ENCODE measurements around the gene PKD2.

The PKD2 gene

DNA sequence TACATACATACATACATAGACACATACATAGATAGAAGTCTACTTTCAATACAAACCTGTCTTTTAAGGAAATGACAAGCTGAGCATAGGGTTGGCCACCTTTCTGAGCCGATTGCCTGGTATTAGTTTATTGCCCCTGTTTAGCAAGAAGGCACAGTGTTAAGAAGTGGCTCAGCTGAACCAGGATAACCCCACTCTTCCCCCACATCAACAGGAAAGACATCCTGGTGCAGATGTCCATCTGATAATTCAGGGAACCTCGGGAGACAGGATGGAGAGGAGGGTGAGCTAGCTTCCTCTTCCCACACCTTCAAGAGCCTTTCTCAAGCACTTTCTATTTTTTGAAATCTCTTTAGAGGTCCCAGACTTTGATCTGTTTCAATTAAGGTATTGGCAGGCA, 52.3 kb downstream of the PKD2 start:
- Histone ChIP-seq H3K9me3 (ENCODE audit: control insufficient read depth, low read length) (no peaks in the 10 kb centered on the region), H3K9ac (no peak overlapping the region), H2AFZ (no peak overlapping the region), H3K79me2 (no peaks in the 10 kb centered on the region), H3K27ac (no peak overlapping the region), H3K36me3 (ENCODE audit: control insufficient read depth, insufficient read depth, low read length) (no peaks in the 10 kb centered on the region), H3K27me3 (ENCODE audit: control insufficient read depth, insufficient read depth, low read length) (no peaks in the 10 kb centered on the region), H3K4me1 (no peaks in the 10 kb centered on the region), H3K4me3 (ENCODE audit: low read depth, low read length) (no peak overlapping the region), H3K4me2 (ENCODE audit: low read length) (no peak overlapping the region)
- TF ChIP-seq, protein P1, sequence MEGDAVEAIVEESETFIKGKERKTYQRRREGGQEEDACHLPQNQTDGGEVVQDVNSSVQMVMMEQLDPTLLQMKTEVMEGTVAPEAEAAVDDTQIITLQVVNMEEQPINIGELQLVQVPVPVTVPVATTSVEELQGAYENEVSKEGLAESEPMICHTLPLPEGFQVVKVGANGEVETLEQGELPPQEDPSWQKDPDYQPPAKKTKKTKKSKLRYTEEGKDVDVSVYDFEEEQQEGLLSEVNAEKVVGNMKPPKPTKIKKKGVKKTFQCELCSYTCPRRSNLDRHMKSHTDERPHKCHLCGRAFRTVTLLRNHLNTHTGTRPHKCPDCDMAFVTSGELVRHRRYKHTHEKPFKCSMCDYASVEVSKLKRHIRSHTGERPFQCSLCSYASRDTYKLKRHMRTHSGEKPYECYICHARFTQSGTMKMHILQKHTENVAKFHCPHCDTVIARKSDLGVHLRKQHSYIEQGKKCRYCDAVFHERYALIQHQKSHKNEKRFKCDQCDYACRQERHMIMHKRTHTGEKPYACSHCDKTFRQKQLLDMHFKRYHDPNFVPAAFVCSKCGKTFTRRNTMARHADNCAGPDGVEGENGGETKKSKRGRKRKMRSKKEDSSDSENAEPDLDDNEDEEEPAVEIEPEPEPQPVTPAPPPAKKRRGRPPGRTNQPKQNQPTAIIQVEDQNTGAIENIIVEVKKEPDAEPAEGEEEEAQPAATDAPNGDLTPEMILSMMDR (IDR thresholded peaks at IDR 0.05), result no peak

DNA sequence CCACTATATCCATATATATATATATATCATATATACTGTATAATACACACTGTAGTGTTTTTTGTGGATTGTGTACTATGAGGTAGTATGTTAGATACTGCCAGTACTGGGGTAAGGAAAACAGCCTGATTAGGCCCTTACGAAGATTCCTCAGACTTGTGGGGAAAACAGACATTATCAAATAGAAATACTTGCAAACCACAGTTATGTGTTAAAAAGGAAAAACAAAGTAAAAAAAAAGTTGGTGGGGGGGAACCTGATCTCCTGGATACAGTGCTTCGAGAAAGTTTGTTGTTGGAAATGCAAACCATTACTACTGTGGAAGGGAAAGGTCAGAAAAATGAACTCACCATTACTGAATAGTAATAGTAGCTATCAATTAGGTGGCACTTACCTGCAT, 53.0 kb downstream of the PKD2 start:
- no peaks in the 10 kb centered on the region for H3K36me3 ChIP-seq (ENCODE audit: control insufficient read depth, insufficient read depth, low read length)
- TF ChIP-seq, protein P1 (IDR thresholded peaks at IDR 0.05), result no peak
- H2AFZ ChIP-seq, result no peak overlapping the region
- no peaks in the 10 kb centered on the region for H3K27me3 ChIP-seq (ENCODE audit: control insufficient read depth, insufficient read depth, low read length)
- no peak overlapping the region for H3K4me2 ChIP-seq (ENCODE audit: low read length)
- no peak overlapping the region for H3K27ac ChIP-seq
- H3K4me3 ChIP-seq (ENCODE audit: low read depth, low read length), result no peak overlapping the region
- no peaks in the 10 kb centered on the region for H3K79me2 ChIP-seq
- H3K4me1 ChIP-seq, result no peaks in the 10 kb centered on the region
- H3K9ac ChIP-seq, result no peak overlapping the region
- H3K9me3 ChIP-seq (ENCODE audit: control insufficient read depth, low read length), result no peaks in the 10 kb centered on the region

DNA sequence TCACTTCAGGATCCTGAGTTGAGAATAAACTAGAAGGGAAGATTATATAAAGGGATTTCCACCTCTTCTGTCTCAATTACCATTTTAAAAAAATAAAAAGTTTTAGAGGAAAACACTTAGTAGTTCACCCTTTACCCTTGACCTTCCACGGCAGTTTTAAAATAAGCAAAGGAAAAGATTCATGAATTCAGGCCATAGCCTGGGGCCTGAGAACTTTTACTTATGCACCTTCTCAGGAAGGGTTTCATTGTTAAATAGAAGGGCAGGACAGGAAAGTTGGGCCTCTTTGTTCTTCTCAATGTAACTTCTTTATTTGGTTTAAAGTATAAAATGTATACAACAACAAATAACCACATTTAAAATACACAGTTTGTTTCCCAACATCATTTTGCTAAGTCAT, 54.9 kb downstream of the PKD2 start:
- Histone ChIP-seq H3K4me1 (no peaks in the 10 kb centered on the region), H3K27me3 (ENCODE audit: control insufficient read depth, insufficient read depth, low read length) (no peaks in the 10 kb centered on the region), H3K4me3 (ENCODE audit: low read depth, low read length) (no peak overlapping the region), H3K9ac (no peak overlapping the region), H3K9me3 (ENCODE audit: control insufficient read depth, low read length) (no peaks in the 10 kb centered on the region), H3K79me2 (no peaks in the 10 kb centered on the region), H3K36me3 (ENCODE audit: control insufficient read depth, insufficient read depth, low read length) (no peaks in the 10 kb centered on the region), H3K27ac (no peak overlapping the region), H3K4me2 (ENCODE audit: low read length) (no peak overlapping the region), H2AFZ (no peak overlapping the region)
- TF ChIP-seq, protein P1 (IDR thresholded peaks at IDR 0.05), result no peak

DNA sequence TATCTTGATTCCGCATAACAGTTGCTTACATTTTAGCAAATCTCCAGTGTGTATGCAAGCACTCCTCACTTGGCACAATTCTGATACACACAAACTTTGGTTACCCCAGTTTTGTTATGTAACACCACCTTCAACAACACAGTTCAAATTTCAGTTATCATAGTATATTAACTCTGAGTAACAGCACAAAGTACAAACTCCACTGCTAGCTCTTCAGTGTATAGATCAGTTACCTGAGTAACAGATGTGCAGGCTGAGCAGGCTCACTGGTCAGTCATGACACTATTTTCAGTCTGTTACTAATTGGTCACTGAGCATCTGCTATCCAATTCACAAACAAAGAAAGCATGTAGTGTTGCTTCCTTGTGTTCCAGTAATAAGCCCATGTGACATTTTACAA, 55.4 kb downstream of the PKD2 start:
- no peaks in the 10 kb centered on the region for H3K79me2 ChIP-seq
- no peaks in the 10 kb centered on the region for H3K9me3 ChIP-seq (ENCODE audit: control insufficient read depth, low read length)
- H3K4me3 ChIP-seq (ENCODE audit: low read depth, low read length), result no peak overlapping the region
- no peaks in the 10 kb centered on the region for H3K36me3 ChIP-seq (ENCODE audit: control insufficient read depth, insufficient read depth, low read length)
- H3K4me1 ChIP-seq, result no peaks in the 10 kb centered on the region
- H3K27me3 ChIP-seq (ENCODE audit: control insufficient read depth, insufficient read depth, low read length), result no peaks in the 10 kb centered on the region
- TF ChIP-seq, protein P1 (IDR thresholded peaks at IDR 0.05), result no peak
- no peak overlapping the region for H3K4me2 ChIP-seq (ENCODE audit: low read length)
- H2AFZ ChIP-seq, result no peak overlapping the region
- no peak overlapping the region for H3K9ac ChIP-seq
- H3K27ac ChIP-seq, result no peak overlapping the region

DNA sequence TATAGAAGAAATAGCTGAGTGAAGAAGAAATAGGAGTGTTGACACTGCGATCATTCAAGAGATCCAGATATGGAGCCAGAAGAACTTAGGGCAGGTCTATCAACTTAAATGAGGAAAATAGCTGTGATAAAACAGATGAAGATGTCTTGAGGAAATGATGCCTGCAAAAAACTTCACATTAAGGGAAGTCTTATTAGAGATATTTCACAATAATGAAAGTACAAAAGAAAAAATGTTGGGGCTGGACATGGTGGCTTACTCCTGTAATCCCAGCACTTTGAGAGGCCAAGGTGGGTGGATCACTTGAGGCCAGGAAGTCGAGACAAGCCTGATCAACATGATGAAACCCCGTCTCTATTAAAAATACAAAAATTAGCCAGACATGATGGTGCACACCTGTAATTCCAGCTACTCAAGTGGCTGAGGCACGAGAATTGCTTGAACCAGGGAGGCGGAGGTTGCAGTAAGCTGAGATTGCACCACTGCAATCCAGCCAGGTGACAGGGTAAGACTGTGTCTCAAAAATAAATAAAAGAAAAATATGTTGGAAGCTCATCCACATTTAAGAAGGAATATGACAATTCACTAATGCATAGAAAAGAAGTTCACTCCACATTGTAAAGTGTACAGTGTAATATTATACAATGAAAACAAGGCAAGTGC, 56.3 kb downstream of the PKD2 start:
- H3K36me3 ChIP-seq (ENCODE audit: control insufficient read depth, insufficient read depth, low read length), result no peaks in the 10 kb centered on the region

More for the DNA sequence above, 56.3 kb downstream of the PKD2 start:
- no peaks in the 10 kb centered on the region for H3K9me3 ChIP-seq (ENCODE audit: control insufficient read depth, low read length)
- H3K4me1 ChIP-seq, result no peaks in the 10 kb centered on the region
- H3K27me3 ChIP-seq (ENCODE audit: control insufficient read depth, insufficient read depth, low read length), result no peaks in the 10 kb centered on the region
- no peak overlapping the region for H3K27ac ChIP-seq
- H2AFZ ChIP-seq, result no peak overlapping the region
- no peak overlapping the region for H3K9ac ChIP-seq
- H3K4me3 ChIP-seq (ENCODE audit: low read depth, low read length), result no peak overlapping the region
- no peaks in the 10 kb centered on the region for H3K79me2 ChIP-seq
- TF ChIP-seq, protein P1 (IDR thresholded peaks at IDR 0.05), result no peak
- H3K4me2 ChIP-seq (ENCODE audit: low read length), result no peak overlapping the region

Data from parathyroid adenoma (tissue), 2 donors.